K562 treated with DMSO at 1 percent for 12 hours (cell line): ENCODE data around the gene PSMG4. TPM values are rescaled to one million over a fixed set of nuclear protein-coding genes. Genes with fewer than 3 reads are reported as not detected.

Source experiments
- total RNA-seq: library from RNA; unstranded; fragments of 300-600 nt; gene quantifications from 2 replicates; pipeline ENCODE4 v1.2.3, GENCODE V29; 2022; ENCODE audit not compliant: insufficient read depth

PSMG4 gene, protein sequence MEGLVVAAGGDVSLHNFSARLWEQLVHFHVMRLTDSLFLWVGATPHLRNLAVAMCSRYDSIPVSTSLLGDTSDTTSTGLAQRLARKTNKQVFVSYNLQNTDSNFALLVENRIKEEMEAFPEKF
- 55.1 and 79.7 TPM in 2 replicates for total RNA-seq

DNA sequence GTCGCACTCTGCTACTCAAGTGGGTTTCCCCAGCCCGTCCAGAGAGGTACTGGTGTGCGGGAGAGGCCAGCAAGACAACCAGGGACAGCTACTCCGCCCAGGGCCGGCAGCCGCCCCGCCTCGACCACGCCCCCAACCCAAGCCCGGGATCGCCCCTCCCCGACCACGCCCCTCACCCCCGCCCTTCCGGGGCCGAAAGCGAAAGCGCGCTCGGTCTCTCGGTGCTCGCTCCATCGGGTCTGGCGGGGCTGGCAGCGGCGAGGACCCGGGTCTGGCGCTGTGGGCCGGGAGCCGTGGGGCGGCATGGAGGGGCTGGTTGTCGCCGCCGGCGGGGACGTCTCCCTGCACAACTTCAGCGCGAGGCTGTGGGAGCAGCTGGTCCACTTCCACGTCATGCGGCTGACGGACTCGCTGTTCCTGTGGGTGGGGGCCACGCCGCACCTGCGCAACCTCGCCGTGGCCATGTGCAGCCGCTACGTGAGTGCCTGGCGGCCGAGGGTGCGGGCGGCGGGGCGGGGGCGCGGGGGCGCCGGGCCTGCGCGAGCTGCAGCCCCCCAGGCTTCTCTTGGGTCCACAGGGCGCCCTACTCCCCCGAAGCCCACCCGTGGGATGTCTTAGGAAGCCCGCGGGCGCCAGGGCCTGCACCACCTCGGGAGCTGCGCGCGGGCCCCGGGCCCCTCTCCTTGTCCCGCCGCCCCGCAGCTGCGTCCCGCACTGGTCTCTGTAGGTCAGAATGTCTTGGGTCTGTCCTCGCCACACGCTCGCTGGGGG is at the start of gene PSMG4:
Gene PSMG4, plus strand, starts transcription at position 228 of the 771 bp plus-strand sequence. Its CDS starts 76 bp downstream, at position 304.

GRCh38 chr6:3227363-3228045 is 31.2 kb upstream of the PSMG4 start, which contains the start of gene TUBB2B:
Gene TUBB2B (minus strand): TSS chr6:3227653. CDS start chr6:3227543, 110 bp downstream.

Other genes with a start within 250 kb of the PSMG4 start
- 17.2 and 37.1 TPM in 2 replicates for gene RIPK1, start 190.5 kb upstream of the PSMG4 start, total RNA-seq
- 8.5 and 13.1 TPM in 2 replicates for gene BPHL, start 140.2 kb upstream of the PSMG4 start, total RNA-seq
- gene TUBB2A, start 101.4 kb upstream of the PSMG4 start, total RNA-seq: 151 and 169 TPM in 2 replicates
- 10.7 and 15.7 TPM in 2 replicates for gene TUBB2B, start 31.3 kb upstream of the PSMG4 start, total RNA-seq
- 3.5 and 12.2 TPM in 2 replicates for gene SLC22A23, start 198.1 kb downstream of the PSMG4 start, total RNA-seq